HL-60 (cell line): ENCODE data around the gene PLA2G2E.

Experiments used
- DNase-seq, 2 experiments: peaks; one replicate each; pipeline ENCODE4 v3.0.0-alpha.2; 2010 to 2020; ENCODE audit warnings: low read depth in 1 of 2, low spot score in 1 of 2
- H3K27ac ChIP-seq: fragments of 250-450 bp; sonication (Bioruptor Pico); replicated peaks from 2 replicates; pipeline ENCODE4 v1.5.1; 2020; ENCODE audit warnings: mild to moderate bottlenecking, moderate library complexity
- H3K27me3 ChIP-seq: fragments of 250-450 bp; sonication (Bioruptor Pico); 2 replicates; pipeline ENCODE4 v1.5.1; 2021; ENCODE audit warnings: mild to moderate bottlenecking, moderate library complexity; ENCODE audit not compliant: insufficient read depth, poor library complexity, severe bottlenecking
- H3K4me3 ChIP-seq: replicated peaks from 2 replicates; pipeline ENCODE4 v1.5.1; 2011; ENCODE audit warnings: mild to moderate bottlenecking, control low read depth, low read length; ENCODE audit not compliant: insufficient read depth
- GABPA ChIP-seq: IDR thresholded peaks from 2 replicates; pipeline ENCODE4 v1.6.1; 2012; ENCODE audit warnings: low read depth
- POLR2AphosphoS5 ChIP-seq: IDR thresholded peaks from 2 replicates; pipeline ENCODE4 v1.6.1; 2012; ENCODE audit warnings: low read depth
- SPI1 ChIP-seq: IDR thresholded peaks from 2 replicates; pipeline ENCODE4 v1.6.1; 2012; ENCODE audit warnings: low read depth, mild to moderate bottlenecking, borderline replicate concordance
- TF ChIP-seq, protein P1 (sequence below): IDR thresholded peaks from 2 replicates; pipeline ENCODE4 v1.6.1; 2012; ENCODE audit warnings: low read depth; ENCODE audit not compliant: insufficient replicate concordance
- TF ChIP-seq, protein P2 (sequence below): IDR thresholded peaks from one replicate; pipeline ENCODE4 v1.5.1; 2011; ENCODE audit warnings: low read length, control low read depth, inconsistent platforms; ENCODE audit not compliant: insufficient read depth

Gene PLA2G2E

DNA sequence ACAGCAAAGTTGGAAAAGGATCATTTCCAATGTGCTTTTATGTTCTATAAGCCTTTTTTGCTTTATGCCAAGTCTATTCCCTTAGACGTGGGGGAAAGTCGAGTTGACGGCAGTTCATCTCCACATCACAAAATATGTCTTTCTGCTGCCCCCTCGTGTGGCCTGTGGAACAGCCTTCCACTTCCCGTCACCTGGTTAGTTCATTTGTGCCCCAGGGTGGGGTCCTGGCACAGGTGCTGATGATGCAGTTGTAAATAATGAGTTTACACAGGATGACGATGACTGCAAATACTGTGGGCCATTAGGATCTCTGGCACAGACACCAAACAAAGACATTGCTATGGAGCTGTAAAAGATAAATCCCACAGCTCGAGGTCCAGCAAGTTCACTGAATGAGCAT lies 51.2 kb downstream of the PLA2G2E start:
- no peak for DNase-seq

More for the DNA sequence above, 51.2 kb downstream of the PLA2G2E start:
- Histone ChIP-seq H3K4me3 (no peak overlapping the region), H3K27ac (no peak overlapping the region), H3K27me3 (no peaks in the 10 kb centered on the region)
- TF ChIP-seq, protein P1, sequence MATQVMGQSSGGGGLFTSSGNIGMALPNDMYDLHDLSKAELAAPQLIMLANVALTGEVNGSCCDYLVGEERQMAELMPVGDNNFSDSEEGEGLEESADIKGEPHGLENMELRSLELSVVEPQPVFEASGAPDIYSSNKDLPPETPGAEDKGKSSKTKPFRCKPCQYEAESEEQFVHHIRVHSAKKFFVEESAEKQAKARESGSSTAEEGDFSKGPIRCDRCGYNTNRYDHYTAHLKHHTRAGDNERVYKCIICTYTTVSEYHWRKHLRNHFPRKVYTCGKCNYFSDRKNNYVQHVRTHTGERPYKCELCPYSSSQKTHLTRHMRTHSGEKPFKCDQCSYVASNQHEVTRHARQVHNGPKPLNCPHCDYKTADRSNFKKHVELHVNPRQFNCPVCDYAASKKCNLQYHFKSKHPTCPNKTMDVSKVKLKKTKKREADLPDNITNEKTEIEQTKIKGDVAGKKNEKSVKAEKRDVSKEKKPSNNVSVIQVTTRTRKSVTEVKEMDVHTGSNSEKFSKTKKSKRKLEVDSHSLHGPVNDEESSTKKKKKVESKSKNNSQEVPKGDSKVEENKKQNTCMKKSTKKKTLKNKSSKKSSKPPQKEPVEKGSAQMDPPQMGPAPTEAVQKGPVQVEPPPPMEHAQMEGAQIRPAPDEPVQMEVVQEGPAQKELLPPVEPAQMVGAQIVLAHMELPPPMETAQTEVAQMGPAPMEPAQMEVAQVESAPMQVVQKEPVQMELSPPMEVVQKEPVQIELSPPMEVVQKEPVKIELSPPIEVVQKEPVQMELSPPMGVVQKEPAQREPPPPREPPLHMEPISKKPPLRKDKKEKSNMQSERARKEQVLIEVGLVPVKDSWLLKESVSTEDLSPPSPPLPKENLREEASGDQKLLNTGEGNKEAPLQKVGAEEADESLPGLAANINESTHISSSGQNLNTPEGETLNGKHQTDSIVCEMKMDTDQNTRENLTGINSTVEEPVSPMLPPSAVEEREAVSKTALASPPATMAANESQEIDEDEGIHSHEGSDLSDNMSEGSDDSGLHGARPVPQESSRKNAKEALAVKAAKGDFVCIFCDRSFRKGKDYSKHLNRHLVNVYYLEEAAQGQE, result no peak
- TF ChIP-seq POLR2AphosphoS5, result no peak
- TF ChIP-seq, protein P2, sequence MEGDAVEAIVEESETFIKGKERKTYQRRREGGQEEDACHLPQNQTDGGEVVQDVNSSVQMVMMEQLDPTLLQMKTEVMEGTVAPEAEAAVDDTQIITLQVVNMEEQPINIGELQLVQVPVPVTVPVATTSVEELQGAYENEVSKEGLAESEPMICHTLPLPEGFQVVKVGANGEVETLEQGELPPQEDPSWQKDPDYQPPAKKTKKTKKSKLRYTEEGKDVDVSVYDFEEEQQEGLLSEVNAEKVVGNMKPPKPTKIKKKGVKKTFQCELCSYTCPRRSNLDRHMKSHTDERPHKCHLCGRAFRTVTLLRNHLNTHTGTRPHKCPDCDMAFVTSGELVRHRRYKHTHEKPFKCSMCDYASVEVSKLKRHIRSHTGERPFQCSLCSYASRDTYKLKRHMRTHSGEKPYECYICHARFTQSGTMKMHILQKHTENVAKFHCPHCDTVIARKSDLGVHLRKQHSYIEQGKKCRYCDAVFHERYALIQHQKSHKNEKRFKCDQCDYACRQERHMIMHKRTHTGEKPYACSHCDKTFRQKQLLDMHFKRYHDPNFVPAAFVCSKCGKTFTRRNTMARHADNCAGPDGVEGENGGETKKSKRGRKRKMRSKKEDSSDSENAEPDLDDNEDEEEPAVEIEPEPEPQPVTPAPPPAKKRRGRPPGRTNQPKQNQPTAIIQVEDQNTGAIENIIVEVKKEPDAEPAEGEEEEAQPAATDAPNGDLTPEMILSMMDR, result no peak
- TF ChIP-seq SPI1, result no peak
- no peak for TF ChIP-seq GABPA
